ENCODE data around the gene TCEANC.
A peak's percentile ranks its signal among the peaks of the same experiment; 100 is the strongest.
"Not testable (repeated sequence)": the region's sequence is repeated elsewhere in the genome, so short reads cannot be mapped to it uniquely, and the experiment has no call there.

TCEANC gene, protein sequence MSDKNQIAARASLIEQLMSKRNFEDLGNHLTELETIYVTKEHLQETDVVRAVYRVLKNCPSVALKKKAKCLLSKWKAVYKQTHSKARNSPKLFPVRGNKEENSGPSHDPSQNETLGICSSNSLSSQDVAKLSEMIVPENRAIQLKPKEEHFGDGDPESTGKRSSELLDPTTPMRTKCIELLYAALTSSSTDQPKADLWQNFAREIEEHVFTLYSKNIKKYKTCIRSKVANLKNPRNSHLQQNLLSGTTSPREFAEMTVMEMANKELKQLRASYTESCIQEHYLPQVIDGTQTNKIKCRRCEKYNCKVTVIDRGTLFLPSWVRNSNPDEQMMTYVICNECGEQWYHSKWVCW

DNA sequence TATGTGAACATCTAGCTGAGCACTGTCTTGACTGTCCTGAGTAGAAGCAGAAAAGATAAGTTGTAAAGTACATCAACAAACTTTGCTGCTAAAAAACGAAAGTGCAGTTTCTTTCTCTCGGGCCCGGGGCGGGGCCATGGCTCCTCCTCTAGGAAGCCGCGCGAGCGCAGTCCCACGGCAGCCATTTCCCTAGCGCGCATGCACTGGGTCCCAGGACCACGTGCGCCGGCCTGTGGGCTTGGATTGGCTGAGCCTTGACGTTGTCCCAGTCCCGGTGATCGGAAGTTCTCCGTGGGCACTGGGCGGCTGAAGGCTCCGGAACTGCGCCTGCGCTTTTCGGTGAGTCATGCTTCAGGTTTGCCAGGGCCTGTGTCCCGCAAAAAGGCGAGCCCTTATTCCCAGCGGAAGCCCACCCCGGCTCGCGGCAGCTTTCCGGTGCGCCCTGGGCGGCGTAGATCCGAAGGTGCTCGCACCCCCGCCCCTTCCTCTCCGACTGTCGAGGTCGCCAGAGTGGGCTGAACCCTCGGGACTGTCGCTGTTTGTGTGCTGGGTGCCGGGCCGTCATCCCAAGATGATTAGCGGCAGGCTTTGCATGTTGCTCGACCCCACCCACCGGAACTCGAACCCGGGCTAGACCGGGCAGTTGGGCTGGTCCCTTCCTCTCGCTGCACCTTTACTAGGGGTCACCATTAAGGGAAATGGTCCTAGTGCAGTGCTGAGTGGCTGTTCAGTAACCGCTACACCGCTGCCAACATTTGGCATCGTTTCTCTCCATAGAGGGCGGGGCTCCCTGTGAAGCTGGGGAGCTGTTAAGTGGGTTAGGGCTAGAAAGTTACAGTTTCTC, at the start of gene TCEANC:
Gene TCEANC, plus strand, starts transcription at position 292 of the 844 bp plus-strand sequence. CDS start 9,368 bp downstream, outside the sequence.
- peak; percentile 94 for DNase-seq (ENCODE audit: low spot score)

DNA sequence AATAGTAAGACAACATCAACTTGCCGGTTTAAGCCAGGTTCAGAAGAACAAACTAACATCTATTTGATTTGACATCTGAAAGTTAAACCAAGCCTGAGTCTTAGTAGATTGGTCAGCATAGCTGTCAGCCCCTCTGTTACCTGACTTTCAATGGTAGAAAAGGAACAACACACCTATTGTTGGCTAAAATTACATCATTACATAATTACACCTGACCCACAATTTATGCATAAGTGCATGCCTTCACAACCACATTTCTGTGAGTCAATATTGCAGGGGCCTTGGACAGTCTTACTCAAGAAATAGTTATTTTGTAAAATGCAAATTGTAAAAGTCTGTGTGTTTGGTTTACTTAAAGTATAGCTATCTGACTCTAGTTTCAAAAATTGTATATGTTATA, 47.3 kb upstream of the TCEANC start:
- no peak for DNase-seq (ENCODE audit: low spot score)

DNA sequence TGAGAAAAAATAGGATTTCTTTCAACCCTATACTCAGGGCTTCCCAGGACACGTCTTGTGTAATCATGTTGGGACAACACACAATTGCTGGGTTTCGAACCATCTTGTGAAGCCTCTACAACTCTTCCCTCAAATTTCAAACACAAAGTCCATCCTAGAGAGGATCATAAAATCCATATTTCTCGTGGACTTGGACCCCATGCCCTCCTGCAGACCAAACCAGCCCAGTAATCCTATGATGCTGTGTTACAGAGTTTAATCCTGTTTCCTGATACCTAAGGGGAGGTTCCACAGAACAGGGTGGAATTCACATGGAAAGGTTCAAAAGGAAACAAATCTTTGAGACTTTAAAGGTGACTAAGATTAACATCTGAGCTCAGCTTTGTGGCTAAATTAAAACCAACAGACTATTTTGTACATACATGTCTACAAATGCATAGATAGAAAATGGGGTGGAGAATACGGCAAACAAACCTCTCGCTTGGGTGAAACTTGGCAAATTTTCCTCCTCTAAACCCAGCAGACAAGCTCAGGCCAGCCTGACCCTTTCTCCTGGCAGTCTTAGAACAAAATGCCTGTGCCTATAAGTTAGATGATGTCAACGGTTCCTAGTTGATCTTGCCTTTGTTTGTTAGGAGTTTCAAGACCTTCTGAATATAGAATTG, 45.5 kb upstream of the TCEANC start:
- DNase-seq (ENCODE audit: low spot score): no peak

DNA sequence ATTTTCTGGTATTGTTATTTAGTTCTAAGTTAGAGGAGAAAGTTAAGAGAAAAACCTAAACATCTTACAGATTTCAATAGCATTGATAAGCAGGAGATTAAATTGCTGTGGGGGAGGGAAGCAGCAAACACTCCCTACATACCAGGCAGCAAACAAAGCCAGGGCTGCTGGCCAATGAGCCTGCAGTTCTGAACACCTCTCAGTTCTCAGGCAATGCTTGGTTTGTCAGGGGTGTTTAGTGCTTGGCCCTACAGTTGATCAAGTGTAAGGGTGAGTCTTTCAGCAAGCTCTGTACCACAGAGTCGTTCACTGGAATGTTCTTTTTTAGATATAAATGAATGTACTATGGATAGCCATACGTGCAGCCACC, 45.0 kb upstream of the TCEANC start:
- no peak for DNase-seq (ENCODE audit: low spot score)

DNA sequence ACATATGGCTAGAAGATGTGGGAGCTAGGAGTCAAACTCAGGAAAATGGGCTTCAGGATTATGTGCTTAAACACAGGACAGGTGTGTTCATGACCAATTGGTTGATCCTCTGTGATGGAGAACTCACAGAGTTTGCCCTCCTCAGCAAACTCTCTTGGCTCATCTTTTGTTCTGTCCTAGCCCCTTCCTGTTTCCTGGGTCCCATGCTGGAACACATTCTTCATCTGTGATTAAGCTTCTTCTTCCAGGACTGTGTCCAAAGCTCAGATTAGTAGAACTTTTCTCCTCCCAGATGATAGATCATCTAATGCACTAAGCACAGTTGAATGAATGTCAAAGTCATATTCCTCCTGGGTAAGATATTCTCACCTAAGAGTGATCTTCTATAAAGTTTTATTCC, 38.8 kb upstream of the TCEANC start:
- no peak for DNase-seq (ENCODE audit: low spot score)

DNA sequence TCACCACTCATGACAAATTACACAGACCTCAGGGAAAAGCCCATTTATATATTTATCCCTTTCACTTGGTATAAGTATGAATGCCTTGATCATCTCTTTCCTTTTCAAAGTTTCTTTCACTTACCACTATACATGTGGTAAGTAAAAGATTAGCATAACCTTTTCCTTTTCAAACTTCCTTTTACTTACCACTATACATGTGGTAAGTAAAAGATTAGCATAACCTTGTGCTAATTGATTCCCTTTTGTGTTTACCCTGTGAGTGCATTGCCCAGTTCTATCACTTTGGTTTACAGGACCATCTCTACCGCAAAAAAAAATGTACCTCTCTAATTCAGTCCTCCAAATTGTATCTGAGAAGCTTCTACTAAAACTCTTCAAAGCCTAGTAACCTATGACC, 32.7 kb upstream of the TCEANC start:
- DNase-seq (ENCODE audit: low spot score): no peak

DNA sequence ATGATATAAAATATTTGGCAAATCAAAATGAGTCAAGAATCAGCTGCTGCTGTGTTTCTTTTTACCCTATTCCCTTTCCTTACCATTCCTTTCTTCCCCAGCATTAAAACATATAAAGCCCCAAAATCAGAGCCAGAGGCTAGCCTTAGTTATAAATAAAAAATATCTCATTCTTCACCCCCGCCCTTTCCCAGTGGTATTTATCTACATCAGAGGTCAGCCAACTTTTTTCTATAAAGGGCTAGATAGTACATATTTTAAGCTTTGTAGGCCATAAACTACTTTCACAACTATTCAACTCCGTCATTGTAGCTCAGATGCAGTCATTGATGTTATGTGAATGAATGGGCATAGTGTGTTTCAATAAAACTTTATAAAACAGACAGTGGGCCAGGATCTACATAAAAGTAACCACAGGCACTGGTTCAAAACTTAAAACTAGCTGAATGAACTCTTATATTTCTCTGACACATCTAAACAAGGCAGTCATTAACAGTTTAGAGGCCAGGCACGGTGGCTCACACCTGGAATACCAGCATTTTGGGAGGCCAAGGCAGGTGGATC, 30.5 kb upstream of the TCEANC start:
- no peak for DNase-seq (ENCODE audit: low spot score)

DNA sequence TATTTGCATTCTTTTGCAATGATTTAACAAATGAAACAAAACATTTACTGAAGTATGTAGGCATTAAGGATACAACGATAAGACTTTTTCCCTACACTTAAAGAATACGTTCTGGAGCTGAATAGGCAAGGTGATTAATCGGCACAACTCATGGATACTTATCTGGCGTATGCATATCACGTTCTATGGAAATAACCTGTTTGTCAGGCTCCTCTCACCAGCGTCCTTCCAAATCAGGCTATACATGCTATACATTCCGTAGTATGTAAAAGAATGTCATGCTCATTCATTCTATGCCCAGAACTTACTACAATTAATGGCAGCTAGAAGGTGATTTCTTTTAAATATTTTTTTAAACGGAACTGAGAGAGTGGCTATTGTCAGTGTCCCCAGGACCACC, 25.6 kb upstream of the TCEANC start:
- DNase-seq (ENCODE audit: low spot score): no peak

DNA sequence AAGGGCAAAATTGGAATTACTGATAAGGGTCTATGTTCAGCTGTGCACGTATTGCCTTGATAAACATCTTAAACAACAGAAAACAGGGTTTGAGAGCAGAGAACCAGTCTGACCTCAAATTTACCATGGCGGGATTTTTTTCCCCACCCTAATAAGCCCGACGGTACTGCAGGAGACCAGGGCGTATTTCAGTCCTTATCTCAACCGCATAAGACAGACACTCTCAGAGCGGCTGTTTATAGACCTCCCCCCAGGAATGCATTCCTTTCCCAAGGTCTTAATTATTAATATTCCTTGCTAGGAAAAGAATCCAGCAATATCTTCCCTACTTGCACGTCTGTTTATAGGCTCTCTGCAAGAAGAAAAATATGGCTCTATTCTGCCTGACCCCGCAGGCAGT, 15.7 kb upstream of the TCEANC start:
- not testable (repeated sequence) for DNase-seq (ENCODE audit: low spot score)

DNA sequence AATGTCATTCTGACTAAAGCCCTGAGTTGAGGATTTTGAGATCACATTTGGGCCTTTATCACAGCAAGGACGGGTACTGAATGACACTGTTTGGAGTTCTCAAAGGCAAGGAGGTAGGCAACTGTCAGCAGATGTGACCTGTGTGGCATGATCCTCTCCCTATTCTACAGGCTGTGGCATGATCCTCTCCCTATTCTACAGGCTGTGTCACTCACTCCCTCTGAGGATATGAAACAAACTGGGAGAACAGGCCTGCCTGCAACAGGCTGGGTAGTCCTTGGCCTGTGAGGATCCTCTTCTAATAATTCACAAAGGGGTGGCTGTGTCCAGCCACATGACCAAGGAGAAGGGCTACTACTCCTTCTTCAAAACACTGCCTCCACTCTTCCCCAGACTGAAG, 14.9 kb upstream of the TCEANC start:
- DNase-seq (ENCODE audit: low spot score): no peak

DNA sequence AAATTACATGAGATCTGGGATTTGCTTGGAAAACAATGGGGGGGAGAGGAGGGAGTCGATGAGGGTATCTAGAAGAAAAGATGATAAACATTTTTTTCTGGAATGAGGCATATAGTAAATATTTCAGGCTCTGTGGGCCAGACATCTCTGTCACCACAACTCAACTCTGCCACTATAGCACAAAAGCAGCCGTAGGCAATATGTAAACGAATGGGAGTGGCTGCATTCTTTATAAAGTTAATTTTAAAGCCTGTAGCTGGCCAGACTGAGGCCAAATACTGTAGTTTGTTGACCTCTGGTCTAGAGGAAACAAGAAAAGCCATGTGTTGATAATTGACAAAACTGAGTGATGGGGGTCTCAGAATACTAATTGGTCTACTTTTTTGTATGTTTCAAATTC, 14.1 kb upstream of the TCEANC start:
- DNase-seq (ENCODE audit: low spot score): no peak

DNA sequence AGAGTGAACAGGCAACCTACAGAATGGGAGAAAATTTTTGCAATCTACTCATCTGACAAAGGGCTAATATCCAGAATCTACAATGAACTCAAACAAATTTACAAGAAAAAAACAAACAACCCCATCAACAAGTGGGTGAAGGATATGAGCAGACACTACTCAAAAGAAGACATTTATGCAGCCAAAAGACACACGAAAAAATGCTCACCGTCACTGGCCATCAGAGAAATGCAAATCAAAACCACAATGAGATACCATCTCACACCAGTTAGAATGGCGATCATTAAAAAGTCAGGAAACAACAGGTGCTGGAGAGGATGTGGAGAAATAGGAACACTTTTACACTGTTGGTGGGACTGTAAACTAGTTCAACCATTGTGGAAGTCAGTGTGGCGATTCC, 11.3 kb upstream of the TCEANC start:
- not testable (repeated sequence) for DNase-seq (ENCODE audit: low spot score)

DNA sequence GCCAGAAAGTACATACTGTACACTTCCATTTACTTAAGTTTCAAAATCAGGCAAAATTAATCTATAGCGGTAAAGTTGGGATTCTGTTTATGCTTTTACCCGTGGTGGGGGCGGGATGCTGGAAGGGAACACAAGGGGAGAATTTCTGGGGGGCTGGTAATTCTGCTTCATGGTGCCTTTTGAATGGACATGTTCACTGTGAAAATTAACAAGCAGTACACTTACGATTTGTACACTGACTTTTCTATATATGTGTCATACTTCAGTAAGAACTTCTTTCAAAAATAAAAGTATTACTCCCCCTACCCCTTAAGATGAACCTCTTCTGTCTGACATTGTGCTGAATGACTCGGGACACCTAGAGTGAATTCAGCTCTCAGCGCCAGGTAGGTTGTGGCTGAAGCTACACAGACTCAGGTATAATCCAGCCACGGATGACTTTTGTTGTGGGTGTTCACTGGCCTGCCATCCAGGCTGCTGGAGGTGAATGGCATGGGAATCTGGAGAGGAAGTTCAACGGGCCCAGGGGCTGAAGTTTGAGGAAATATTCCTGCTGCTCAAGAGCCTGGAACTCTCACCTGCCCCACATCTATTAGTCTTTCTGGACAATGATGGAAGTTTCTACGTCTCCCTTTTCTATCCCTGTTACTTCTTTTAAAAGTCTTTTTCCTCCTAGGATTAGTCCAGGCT, 7.3 kb upstream of the TCEANC start:
- DNase-seq (ENCODE audit: low spot score): no peak

DNA sequence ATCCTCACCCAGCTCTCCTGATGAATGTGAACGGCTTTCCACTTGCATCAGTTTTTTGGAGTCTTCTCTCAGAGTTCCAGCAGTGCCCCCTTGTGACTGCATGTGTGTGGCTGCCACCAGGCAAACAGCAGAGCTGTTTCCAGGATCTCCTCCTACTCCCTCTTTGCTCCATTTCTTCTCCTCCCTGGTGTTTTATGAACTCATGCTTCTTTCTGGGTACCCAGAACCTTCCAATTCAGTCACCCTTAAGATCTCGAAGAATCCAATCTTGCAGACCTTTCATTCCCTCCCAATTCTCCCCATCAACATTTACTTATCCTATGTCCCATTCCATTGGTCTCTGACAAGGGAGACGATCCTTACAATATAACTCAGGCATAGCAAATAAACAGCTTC, 6.8 kb upstream of the TCEANC start:
- DNase-seq (ENCODE audit: low spot score): peak; percentile 66

DNA sequence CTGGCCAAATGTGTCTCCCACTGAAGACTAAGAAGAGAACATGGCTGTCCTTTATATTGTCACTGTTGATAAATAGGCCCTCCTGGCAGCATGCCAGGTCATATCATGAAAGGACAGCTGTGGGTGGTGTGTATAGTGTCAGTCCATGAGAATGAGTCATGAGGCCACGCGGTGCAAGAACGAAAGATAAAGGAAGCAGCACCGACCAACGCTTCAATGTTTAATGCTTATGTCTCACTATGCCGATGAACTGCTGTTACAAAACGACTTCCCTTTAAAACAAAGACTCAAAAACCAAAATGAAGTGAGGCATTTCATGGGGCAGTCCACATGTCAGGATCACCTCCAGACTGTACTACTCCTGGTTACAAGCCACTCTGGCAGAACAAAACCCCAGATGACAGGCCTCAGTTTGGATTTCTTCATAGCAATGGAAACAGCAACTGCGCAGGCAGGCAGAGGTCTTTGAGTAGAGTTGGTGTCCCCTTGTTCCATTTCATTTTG, 5.2 kb upstream of the TCEANC start:
- DNase-seq (ENCODE audit: low spot score): no peak

DNA sequence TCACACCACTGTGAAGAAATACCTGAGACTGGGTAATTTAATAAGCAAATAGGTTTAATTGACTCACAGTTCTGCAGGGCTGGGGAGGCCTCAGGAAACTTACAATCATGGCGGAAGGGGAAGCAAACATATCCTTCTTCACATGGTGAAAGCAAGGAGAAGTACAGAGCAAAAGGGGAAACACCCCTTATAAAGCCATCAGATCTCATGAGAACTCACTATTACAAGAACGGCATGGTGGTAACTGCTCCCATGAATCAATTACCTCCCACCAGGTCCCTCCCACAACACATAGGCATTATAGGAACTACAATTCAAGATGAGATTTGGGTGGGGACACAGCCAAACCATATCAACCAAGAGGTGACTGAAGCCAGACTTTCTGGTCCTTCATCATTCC, 4.6 kb upstream of the TCEANC start:
- not testable (repeated sequence) for DNase-seq (ENCODE audit: low spot score)

DNA sequence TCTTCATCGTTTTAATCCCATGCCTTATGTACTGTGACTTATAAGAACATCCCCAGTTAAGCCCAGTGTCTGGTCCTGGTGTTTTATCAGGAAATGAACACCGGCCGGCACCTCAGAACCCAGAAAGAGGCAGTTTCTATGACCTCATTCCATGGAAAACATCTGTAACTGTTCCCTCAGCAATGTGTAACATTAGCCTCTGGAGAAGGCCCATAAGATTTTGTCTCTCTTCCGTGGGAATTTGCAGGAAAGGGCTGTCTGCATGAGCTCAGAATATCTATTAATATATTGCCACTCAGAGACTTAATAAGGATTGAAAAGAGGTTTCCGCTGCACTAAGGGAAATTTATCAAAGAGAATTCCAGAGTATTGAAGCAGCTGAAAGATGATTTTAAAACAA, 3.1 kb upstream of the TCEANC start:
- DNase-seq (ENCODE audit: low spot score): no peak

DNA sequence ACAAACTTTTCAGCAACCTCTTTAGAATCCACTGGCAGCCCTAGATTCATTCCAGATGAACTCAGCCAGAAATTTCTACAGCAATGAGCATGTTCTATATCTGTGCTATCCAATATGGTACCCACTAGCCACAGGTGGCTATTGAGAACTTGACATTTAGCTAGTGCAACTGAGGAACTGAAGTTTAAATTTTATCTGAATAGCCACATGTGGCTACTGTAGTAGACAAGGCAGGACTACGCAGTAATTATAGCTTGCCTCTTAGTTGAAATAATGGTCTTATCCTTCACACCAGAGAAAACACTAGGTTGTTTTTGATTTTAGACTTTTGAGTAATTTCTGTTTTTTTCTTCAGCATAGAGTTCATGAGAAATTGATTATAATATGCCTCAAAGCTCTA, 2.6 kb upstream of the TCEANC start:
- no peak for DNase-seq (ENCODE audit: low spot score)

DNA sequence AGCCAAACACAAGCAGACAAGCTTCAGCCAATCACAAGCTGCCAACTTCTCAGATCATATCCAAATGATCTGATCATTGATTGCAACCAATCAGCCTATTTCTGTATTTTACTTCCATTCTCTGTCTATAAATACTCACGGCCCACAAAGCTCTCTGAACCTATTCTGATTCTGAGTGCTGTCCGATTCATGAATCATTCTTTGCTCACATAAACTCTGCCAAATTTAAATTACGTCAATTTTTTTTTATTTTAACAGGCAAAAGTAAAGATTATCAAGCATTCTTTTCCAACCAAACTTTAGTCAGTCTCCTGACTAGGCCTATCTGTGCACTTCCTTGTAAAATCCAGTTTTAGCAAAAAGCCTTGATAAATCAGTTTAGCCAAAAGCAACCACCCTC, 1.8 kb upstream of the TCEANC start:
- DNase-seq (ENCODE audit: low spot score): no peak

DNA sequence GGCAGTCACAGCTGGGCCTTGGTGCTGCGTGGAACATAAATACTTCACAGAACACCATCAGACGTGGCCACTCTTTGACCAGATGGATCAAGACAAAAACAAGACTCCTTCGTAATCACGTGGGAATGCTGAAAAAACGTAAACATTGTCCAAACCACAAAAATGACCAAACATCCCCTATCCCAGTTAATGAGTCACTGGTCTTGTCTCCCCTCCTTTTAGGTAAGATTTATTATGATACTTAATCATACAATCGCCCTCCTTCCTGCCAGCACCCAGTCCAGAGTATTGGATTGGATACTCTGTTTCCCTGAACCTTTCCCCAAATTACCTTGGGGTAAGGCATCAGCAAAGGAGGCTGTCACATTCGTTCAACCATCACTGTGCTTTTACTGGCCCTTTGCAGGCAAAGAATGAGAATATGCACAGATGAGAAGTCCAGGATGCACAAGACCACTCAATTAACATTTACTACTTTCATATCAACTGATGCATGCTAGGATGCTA, 601 bp upstream of the TCEANC start:
- DNase-seq (ENCODE audit: low spot score): no peak

DNA sequence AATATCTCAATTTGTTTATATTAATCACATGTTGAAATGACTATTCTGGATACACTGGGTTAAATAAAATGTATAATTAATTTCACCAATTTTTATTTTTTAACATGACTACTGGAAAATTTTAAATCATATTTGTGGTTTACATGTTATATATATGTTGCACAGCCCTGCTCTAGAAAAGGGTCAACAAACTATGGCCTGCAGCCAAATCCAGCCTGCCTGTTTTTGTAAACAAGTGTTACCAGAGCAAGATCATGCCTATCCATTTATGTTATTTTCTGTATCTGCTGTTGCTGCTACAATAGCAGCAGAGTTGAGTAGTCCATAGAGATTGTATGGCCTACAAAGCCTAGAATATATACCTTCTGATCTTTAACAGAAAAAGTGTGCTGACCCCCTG, 1.2 kb downstream of the TCEANC start:
- no peak for DNase-seq (ENCODE audit: low spot score)

DNA sequence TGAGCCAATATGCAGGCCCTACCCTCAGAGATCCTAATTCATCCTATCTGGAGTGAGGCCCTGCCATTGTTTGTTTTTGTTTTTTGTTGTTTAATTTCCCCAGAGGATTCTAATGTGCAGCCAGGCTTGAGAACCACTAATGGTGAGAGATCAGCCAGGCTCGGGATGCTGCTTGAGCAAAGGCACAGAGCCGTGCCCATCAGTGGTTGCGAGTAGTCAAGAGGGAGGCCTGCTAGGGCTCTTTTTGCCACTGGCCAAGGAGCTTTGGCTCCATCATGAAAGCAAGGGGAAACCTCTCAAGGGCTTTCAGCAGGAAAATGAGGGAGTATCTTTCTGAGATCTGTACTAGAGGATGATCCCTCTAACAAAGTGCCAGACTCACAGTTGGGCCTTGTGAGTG, 2.7 kb downstream of the TCEANC start:
- DNase-seq (ENCODE audit: low spot score): no peak

Data from cerebellar cortex (tissue), 1 donor.